Calu3 (cell line): ENCODE measurements around the gene RPL13A. TPM values are rescaled to one million over a fixed set of nuclear protein-coding genes. Genes with fewer than 3 reads are reported as not detected.
A peak's percentile ranks its signal among the peaks of the same experiment; 100 is the strongest.

Source experiments
- BruUV-seq: library from RNA; stranded (reverse); fragments of 400-500 nt; replicated peaks from 2 replicates; lab custom pipeline; 2021; lab: Mats Ljungman, UMichigan
- CTCF ChIA-PET: fragments of 300-600 bp; sonication (Branson Sonifier 250); formaldehyde crosslinking; loops from one replicate; lab custom pipeline; 2022; ENCODE audit warnings: antibody characterized with exemption; lab: Charles Lee
- DNase-seq: peaks from one replicate; pipeline ENCODE4 v3.0.0; 2022
- H3K27ac Mint-ChIP-seq: one replicate; pipeline ENCODE4 v1.8.0; 2022; ENCODE audit warnings: mixed read lengths; ENCODE audit not compliant: unreplicated experiment
- H3K27me3 Mint-ChIP-seq: one replicate; pipeline ENCODE4 v1.8.0; 2022; ENCODE audit warnings: mixed read lengths; ENCODE audit not compliant: unreplicated experiment
- H3K36me3 Mint-ChIP-seq: one replicate; pipeline ENCODE4 v1.8.0; 2022; ENCODE audit warnings: mild to moderate bottlenecking, moderate library complexity, mixed read lengths; ENCODE audit not compliant: insufficient read depth, unreplicated experiment
- H3K4me1 Mint-ChIP-seq: one replicate; pipeline ENCODE4 v1.8.0; 2022; ENCODE audit warnings: mild to moderate bottlenecking, low read depth, mixed read lengths; ENCODE audit not compliant: unreplicated experiment
- H3K4me3 Mint-ChIP-seq: one replicate; pipeline ENCODE4 v1.8.0; 2022; ENCODE audit warnings: mild to moderate bottlenecking, low read depth, moderate library complexity, mixed read lengths; ENCODE audit not compliant: unreplicated experiment
- H3K9me3 Mint-ChIP-seq: one replicate; pipeline ENCODE4 v1.8.0; 2022; ENCODE audit warnings: low read depth, mixed read lengths; ENCODE audit not compliant: unreplicated experiment
- intact Hi-C: fragments of 100-400 bp; cut with micrococcal nuclease; formaldehyde crosslinking; loops from one replicate; pipeline ENCODE4 v1.10.0; 2022; ENCODE audit not compliant: unreplicated experiment
- total RNA-seq: library from RNA; stranded (reverse); gene quantifications from 2 replicates; pipeline ENCODE4 v1.2.3, GENCODE V29; 2022
- TF ChIP-seq, protein P1 (sequence below): fragments of 200-600 bp; IDR thresholded peaks from one replicate; pipeline ENCODE4 v1.8.0; 2022; ENCODE audit warnings: antibody characterized with exemption; ENCODE audit not compliant: unreplicated experiment

RPL13A gene
- total RNA-seq, 1 experiment from 2014 or later: 1,993 TPM

DNA sequence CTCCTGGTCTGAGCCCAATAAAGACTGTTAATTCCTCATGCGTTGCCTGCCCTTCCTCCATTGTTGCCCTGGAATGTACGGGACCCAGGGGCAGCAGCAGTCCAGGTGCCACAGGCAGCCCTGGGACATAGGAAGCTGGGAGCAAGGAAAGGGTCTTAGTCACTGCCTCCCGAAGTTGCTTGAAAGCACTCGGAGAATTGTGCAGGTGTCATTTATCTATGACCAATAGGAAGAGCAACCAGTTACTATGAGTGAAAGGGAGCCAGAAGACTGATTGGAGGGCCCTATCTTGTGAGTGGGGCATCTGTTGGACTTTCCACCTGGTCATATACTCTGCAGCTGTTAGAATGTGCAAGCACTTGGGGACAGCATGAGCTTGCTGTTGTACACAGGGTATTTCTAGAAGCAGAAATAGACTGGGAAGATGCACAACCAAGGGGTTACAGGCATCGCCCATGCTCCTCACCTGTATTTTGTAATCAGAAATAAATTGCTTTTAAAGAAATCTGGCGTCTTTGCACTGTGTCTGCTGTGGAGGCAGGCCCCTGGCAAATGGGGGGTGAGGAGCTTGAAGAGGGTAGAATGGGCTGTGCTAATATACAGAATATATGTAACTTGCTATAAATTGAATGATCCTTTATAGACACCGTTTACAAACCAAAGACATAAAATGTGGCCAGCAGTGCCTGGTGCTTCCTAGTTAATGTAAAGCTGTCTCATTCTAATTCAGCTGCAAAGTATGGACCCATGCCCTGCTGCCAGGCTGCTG lies 4.6 kb downstream of the RPL13A start:
- TF ChIP-seq, protein P1, sequence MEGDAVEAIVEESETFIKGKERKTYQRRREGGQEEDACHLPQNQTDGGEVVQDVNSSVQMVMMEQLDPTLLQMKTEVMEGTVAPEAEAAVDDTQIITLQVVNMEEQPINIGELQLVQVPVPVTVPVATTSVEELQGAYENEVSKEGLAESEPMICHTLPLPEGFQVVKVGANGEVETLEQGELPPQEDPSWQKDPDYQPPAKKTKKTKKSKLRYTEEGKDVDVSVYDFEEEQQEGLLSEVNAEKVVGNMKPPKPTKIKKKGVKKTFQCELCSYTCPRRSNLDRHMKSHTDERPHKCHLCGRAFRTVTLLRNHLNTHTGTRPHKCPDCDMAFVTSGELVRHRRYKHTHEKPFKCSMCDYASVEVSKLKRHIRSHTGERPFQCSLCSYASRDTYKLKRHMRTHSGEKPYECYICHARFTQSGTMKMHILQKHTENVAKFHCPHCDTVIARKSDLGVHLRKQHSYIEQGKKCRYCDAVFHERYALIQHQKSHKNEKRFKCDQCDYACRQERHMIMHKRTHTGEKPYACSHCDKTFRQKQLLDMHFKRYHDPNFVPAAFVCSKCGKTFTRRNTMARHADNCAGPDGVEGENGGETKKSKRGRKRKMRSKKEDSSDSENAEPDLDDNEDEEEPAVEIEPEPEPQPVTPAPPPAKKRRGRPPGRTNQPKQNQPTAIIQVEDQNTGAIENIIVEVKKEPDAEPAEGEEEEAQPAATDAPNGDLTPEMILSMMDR: no peak
- Mint-ChIP-seq H3K27me3 (no peaks in the 10 kb centered on the region), H3K36me3 (peaks cover 99% of the 10 kb centered on the region), H3K4me3 (peak overlapping the region; percentile 22), H3K4me1 (no peaks in the 10 kb centered on the region), H3K9me3 (no peaks in the 10 kb centered on the region), H3K27ac (peak overlapping the region; percentile 91)
- no peak for DNase-seq
- intact Hi-C loops: no loop called here
- CTCF ChIA-PET: interaction anchor here (0.5 kb wide), 1 partner anchor 40 kb away, joined by 3 read pairs; no protein-coding TSS in a partner anchor
- BruUV-seq: TSS peak; percentile 0

DNA sequence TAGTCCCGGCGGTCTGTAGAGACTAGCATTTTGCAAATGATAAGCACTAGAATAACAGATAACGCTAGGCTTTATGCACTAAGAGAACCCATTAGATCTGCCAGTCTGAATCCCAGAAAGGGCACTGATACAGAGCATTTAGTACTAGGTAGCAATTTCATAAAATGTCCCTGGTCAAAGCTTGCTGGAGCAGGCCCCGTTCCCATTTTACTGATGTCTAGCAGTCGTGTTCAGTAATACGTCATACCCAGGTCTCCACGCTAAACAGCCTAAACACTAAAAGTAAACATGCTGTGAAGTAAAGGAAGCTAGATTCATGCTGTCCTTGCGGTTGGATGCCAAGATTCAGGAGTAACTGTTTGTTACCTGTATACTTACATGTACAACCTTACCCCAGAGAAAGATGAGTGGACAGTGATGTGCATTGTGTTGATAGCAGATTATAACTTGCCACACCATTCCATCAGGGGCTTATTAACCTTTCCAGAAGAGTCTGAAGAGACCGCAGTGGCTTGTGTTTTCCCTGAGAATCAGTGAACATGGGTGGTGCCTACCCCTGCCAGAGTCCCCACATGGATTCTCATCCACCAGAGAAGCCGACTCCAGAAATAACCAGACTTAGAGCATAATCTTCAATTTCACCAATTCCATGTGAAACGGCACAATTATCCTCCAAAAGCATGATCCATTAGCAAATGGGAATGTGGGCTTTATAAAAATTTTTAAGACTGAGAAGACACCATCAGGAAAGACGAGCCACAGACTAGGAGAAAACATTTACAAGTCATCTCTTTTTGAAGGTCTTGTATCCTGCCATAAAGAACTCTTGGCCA lies 5.4 kb downstream of the RPL13A start:
- H3K27ac Mint-ChIP-seq: peak overlapping the region; percentile 91
- TF ChIP-seq, protein P1: no peak
- CTCF ChIA-PET: interaction anchor here (0.5 to 0.7 kb wide), 2 partner anchors 39 to 54 kb away, joined by 3 read pairs; no protein-coding TSS in a partner anchor
- intact Hi-C loops: no loop called here
- no TSS peak for BruUV-seq
- peaks cover 99% of the 10 kb centered on the region for H3K36me3 Mint-ChIP-seq
- H3K4me1 Mint-ChIP-seq: no peaks in the 10 kb centered on the region
- H3K4me3 Mint-ChIP-seq: peak overlapping the region; percentile 22
- DNase-seq: no peak
- H3K27me3 Mint-ChIP-seq: no peaks in the 10 kb centered on the region
- H3K9me3 Mint-ChIP-seq: no peaks in the 10 kb centered on the region

DNA sequence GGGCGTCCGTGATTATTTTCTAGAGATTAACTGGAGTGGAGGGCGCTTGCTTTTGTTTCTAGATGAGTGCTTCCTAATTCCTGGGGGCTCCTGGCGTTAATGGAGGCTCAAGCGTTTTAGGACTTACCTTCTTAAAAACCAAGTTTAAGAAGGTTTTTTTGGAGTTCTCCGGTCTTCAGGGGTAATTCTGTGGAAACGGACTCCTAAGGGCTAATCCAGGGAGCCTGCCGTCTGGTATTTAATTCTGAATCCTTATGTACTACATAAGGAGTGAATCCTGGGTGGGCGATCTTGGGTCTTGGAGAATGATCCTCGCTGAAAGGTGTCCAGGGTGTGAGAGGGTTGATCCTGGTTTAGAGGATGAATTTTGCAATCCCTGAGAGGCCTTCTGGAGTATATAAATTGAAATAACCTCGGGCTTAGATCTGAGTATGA lies 9.2 kb downstream of the RPL13A start:
- H3K4me1 Mint-ChIP-seq: peaks cover 11% of the 10 kb centered on the region
- intact Hi-C loops: no loop called here
- CTCF ChIA-PET: no interaction called here
- H3K9me3 Mint-ChIP-seq: no peaks in the 10 kb centered on the region
- peak overlapping the region; percentile 92 for H3K27ac Mint-ChIP-seq
- DNase-seq: no peak
- BruUV-seq: TSS peak; percentile 50
- no peaks in the 10 kb centered on the region for H3K27me3 Mint-ChIP-seq
- TF ChIP-seq, protein P1: no peak
- H3K36me3 Mint-ChIP-seq: peaks cover 96% of the 10 kb centered on the region
- H3K4me3 Mint-ChIP-seq: peak overlapping the region; percentile 89

DNA sequence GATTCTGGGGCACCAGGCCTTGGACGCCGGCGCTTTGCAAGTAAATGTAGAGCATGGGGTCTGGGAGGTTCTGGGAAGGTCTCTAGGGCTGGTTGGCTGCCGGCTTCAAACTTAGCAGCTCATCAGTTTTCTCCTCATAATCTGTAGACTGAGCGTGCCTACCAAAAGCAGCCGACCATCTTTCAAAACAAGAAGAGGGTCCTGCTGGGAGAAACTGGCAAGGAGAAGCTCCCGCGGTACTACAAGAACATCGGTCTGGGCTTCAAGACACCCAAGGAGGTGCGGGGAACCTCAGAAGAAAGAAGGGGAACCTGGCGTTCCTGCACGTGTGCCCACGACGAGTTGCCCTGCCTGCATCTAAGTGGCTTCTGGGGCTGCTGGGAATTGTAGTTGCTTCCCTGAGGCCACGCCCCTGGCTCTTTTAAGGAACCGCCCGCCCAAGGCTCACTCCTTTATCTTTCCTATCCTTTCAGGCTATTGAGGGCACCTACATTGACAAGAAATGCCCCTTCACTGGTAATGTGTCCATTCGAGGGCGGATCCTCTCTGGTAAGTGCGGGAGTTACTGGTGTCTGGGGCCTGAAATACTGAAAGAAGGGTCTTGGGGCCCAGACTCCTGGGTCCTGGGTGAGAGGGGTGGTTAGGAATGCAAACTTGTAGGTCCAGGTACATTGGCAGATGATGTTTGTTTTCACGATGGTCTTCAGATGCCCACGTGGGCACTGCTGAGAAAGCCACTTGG lies 9.8 kb downstream of the RPL13A start:
- Mint-ChIP-seq H3K4me1 (peaks cover 11% of the 10 kb centered on the region), H3K4me3 (peak overlapping the region; percentile 89), H3K9me3 (no peaks in the 10 kb centered on the region), H3K27me3 (no peaks in the 10 kb centered on the region), H3K27ac (peak overlapping the region; percentile 92), H3K36me3 (peaks cover 89% of the 10 kb centered on the region)
- intact Hi-C loops: no loop called here
- CTCF ChIA-PET: no interaction called here
- TF ChIP-seq, protein P1: no peak
- no TSS peak for BruUV-seq
- DNase-seq: peak; percentile 68
